Measurements from ENCODE around the gene TMEM151B. TPM values are rescaled to one million over a fixed set of nuclear protein-coding genes. Genes with fewer than 3 reads are reported as not detected.

The TMEM151B gene
- total RNA-seq, 2 donors from 2014 or later = 0.09 to 1.1 TPM

DNA sequence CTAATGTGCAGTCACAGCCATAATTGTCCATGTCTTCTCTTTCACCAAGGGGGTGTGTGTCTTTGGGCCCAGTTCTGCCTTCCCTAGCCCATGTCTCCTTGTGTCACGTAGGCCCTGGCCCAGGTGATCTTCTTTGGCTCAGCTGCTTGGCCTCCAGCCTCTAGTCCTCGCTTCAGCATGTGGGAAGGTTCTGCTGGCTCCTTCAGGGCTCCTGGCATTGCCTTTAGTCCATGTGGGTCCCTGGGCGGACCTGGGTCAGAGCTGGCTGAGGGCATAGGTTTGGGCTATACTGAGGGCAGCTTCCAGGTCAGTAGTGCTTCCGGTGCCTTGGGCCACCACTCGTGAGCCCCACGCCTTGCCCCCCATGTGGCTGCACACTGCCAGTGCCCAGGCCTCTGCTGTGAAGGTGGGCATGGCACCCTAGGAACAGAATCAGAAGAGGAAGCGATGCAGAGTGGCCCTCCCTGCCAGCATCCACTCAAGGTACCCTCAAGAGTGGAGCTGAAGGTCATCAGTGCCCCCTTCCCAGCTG, 30.1 kb downstream of the TMEM151B start:
- Histone ChIP-seq H3K27me3 (replicated peaks; ENCODE audit: insufficient read depth) (peaks cover 4% of the 10 kb centered on the region), H3K36me3 (peaks cover 5 to 10% of the 10 kb centered on the region in 2 donors), H3K4me3 (no peak overlapping the region), H3K27ac (no peak overlapping the region), H3K9me3 (no peaks in the 10 kb centered on the region), H3K4me1 (replicated peaks) (no peaks in the 10 kb centered on the region)
- DNase-seq (ENCODE audit: low spot score) = no peak
- TF ChIP-seq, protein P1, sequence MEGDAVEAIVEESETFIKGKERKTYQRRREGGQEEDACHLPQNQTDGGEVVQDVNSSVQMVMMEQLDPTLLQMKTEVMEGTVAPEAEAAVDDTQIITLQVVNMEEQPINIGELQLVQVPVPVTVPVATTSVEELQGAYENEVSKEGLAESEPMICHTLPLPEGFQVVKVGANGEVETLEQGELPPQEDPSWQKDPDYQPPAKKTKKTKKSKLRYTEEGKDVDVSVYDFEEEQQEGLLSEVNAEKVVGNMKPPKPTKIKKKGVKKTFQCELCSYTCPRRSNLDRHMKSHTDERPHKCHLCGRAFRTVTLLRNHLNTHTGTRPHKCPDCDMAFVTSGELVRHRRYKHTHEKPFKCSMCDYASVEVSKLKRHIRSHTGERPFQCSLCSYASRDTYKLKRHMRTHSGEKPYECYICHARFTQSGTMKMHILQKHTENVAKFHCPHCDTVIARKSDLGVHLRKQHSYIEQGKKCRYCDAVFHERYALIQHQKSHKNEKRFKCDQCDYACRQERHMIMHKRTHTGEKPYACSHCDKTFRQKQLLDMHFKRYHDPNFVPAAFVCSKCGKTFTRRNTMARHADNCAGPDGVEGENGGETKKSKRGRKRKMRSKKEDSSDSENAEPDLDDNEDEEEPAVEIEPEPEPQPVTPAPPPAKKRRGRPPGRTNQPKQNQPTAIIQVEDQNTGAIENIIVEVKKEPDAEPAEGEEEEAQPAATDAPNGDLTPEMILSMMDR (IDR thresholded peaks at IDR 0.05) = no peak
- 86% methylated on average over 7 of the region's 7 CpGs for WGBS
- intact Hi-C loops (cut with DNase I) = no loop called here

DNA sequence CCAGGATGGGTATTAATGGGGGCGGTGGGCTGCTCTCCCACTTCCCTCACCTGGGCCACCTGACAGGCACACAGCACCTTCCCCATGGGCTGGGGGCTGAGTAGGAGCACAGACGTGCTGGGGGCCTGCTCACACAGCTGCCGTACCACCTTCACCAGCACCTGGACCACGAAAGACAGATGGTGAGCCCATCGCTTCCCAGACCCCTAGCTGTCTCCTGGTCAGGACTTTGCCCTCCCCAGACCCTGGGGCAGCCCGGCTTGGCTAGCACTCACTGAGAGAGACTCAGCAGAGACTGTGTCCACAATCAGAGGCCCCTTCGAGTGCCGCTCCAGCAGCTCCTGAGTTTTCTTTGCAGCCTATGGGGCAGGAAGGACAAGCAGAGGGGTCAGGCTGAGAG, 30.9 kb downstream of the TMEM151B start:
- TF ChIP-seq, protein P1 (IDR thresholded peaks at IDR 0.05) = no peak
- TF ChIP-seq POLR2A (IDR thresholded peaks at IDR 0.05) (no peak), POLR2AphosphoS5 (IDR thresholded peaks at IDR 0.05) (no peak)
- peaks cover 5 to 10% of the 10 kb centered on the region in 2 donors for H3K36me3 ChIP-seq
- no peak overlapping the region for H3K27ac ChIP-seq
- peaks cover 4% of the 10 kb centered on the region for H3K27me3 ChIP-seq (replicated peaks; ENCODE audit: insufficient read depth)
- no peaks in the 10 kb centered on the region for H3K4me1 ChIP-seq (replicated peaks)
- no peak for DNase-seq (ENCODE audit: low spot score)
- intact Hi-C loops (cut with DNase I) = no loop called here
- H3K4me3 ChIP-seq = no peak overlapping the region
- no peaks in the 10 kb centered on the region for H3K9me3 ChIP-seq
- WGBS = 92% methylated on average over 8 of the region's 8 CpGs

DNA sequence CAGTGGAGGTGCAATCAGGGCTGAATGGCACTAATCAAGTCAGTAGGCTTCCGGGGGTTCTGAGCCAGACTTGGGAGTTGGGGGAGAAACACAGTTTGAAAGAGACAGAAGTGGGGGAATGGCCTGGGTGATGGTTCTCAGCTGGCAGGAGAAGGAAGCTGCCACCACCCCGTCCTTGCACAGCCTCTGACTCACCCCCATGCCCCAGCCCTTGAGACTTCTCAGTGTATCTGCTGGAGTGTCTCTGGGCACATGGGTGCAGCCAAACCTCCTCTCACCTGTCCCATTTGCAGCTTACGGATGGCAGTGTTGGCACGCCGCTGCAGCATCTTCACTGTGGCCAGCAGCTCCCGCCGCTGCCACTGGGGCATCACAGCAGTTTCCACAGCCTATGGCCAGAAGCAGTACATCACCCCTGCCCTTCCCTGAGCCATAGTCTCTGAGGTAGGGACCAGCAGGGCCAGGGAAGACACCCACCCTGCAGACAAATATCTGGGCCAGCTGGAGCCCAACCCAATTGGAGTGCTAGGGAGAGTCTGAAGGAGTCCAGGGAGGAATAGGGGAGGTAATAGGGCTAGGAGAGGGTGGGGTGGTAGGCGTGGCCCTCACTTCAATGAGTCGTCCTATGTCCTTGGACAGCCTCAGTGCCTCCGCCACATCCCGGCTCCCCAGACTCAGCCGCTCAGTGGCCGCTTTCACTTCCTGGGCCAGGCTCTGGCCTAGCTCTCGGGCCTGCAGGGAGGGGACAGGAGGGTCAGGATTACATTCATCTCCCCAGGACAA, 31.7 kb downstream of the TMEM151B start:
- Histone ChIP-seq H3K27me3 (replicated peaks; ENCODE audit: insufficient read depth) (peaks cover 2% of the 10 kb centered on the region), H3K4me1 (replicated peaks) (no peaks in the 10 kb centered on the region), H3K4me3 (no peak overlapping the region), H3K27ac (no peak overlapping the region), H3K9me3 (no peaks in the 10 kb centered on the region), H3K36me3 (peaks cover 5 to 10% of the 10 kb centered on the region in 2 donors)
- intact Hi-C loops (cut with DNase I) = no loop called here
- WGBS = 93% methylated on average over 14 of the region's 14 CpGs
- TF ChIP-seq POLR2A (IDR thresholded peaks at IDR 0.05) = no peak
- TF ChIP-seq, protein P1 (IDR thresholded peaks at IDR 0.05) = no peak
- no peak for DNase-seq (ENCODE audit: low spot score)

DNA sequence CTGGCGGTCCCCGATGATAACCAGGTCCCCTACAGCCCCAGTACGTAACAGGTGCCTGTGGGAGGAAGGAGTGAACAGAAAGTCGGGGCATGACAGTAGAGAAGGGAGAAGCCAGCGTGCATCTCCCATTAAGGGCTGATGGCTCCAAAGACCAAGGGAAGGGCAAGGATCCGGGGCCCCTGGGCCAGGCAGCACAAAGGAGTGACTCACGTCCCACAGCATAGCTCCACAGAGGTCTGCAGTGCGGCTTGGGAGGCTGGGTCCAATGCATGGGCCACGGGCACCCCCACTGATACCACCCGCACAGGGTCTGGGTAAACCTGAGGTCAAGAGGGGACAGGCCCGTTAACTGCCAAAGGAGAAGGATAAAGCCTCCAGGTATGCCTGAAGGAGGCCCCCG, 32.6 kb downstream of the TMEM151B start:
- 95% methylated on average over 12 of the region's 12 CpGs for WGBS
- Histone ChIP-seq H3K27me3 (replicated peaks; ENCODE audit: insufficient read depth) (no peaks in the 10 kb centered on the region), H3K4me1 (replicated peaks) (no peaks in the 10 kb centered on the region), H3K9me3 (no peaks in the 10 kb centered on the region), H3K36me3 (peaks cover 10 to 14% of the 10 kb centered on the region in 2 donors), H3K4me3 (no peak overlapping the region), H3K27ac (no peak overlapping the region)
- no peak for DNase-seq (ENCODE audit: low spot score)
- TF ChIP-seq POLR2A (IDR thresholded peaks at IDR 0.05) = no peak
- intact Hi-C loops (cut with DNase I) = no loop called here

DNA sequence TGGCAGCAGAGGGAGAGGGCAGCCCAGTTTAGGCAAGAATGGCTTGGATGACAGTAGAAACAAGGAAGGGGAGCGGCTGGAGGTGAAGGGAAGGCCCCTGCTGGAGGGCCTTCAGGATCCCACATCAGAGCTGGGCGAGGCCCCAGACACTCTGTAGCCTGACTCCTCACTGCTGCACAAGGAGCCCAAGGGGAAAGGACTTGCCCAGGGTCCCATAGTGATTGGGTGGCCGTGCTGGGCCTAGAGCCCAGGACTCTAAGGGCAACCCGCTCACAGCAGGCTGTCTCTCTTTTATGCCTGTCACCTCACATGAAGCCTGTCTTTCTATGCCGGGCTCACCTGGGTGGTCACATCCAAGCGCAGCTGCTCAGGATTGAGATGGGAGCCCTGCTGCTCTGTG, 33.6 kb downstream of the TMEM151B start:
- 98% methylated on average over 5 of the region's 6 CpGs for WGBS
- Histone ChIP-seq H3K27ac (no peak overlapping the region), H3K4me1 (replicated peaks) (no peaks in the 10 kb centered on the region), H3K4me3 (no peak overlapping the region), H3K9me3 (no peaks in the 10 kb centered on the region), H3K36me3 (peaks cover 10 to 15% of the 10 kb centered on the region in 2 donors), H3K27me3 (replicated peaks; ENCODE audit: insufficient read depth) (no peaks in the 10 kb centered on the region)
- no peak for DNase-seq (ENCODE audit: low spot score)
- intact Hi-C loops (cut with DNase I) = no loop called here
- TF ChIP-seq, protein P1 (IDR thresholded peaks at IDR 0.05) = no peak
- no peak for TF ChIP-seq POLR2AphosphoS5 (IDR thresholded peaks at IDR 0.05)
- TF ChIP-seq POLR2A (IDR thresholded peaks at IDR 0.05) = no peak
